Neural cell (in vitro differentiated cells): Measurements from ENCODE around the gene VPS39.

Source experiments
- EZH2 ChIP-seq: fragments of 200-600, 300-800 bp; shearing (Covaris generic), sonication (generic); IDR thresholded peaks from 2 replicates; pipeline ENCODE4 v1.6.1; 2014; ENCODE audit warnings: antibody characterized with exemption, low read length, borderline replicate concordance, mild to moderate bottlenecking; ENCODE audit not compliant: insufficient read depth, poor library complexity, severe bottlenecking
- POLR2AphosphoS5 ChIP-seq: IDR thresholded peaks from 2 replicates; pipeline ENCODE4 v1.6.1; 2012
- RAD21 ChIP-seq: fragments of 450-650 bp; conservative IDR thresholded peaks from 2 replicates; pipeline ENCODE4 v1.6.1; 2014; ENCODE audit warnings: antibody characterized with exemption, mild to moderate bottlenecking, moderate library complexity
- TF ChIP-seq, protein P1 (sequence below): fragments of 450-650 bp; IDR thresholded peaks from 2 replicates; pipeline ENCODE4 v1.5.1; 2014; ENCODE audit warnings: antibody characterized with exemption, mild to moderate bottlenecking, moderate library complexity; ENCODE audit not compliant: poor library complexity, severe bottlenecking

DNA sequence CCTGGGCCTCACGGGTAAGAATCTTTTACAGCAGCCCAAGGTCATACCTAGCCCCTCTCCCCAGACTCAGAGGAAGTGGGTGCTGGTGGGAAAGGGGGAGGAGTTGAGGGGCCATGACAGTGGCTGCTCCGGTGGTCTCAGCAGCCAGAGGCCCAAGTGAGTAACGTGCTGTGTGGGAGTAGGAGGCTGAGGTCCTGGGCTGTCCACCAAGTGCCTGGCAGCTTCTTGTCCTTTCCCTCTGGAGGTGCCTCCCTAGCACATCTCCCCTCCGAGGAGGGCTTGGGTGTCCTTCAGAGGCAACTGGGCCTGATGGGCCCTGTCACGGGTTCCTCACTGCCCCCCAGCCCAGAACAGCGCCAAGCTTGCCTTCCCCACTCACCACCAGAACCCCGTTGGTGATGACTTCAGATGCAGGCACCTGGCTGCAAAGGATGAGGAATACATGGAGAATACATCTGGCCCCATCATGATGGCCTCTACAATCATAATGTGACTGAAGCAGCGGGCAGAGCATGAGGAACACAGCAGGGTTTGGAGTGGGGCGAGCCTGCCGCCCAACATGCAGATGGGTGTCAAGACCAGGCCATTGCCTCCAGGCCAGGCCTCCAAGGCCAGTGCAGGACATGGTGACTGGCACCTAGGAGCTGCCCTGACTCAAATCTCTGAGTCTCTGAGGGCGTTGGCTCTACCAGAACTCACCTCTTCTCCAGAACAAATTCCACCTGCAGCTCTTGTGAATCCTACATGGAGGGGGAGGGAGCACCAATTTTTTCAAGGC is 55.0 kb downstream of the VPS39 start:
- TF ChIP-seq, protein P1, sequence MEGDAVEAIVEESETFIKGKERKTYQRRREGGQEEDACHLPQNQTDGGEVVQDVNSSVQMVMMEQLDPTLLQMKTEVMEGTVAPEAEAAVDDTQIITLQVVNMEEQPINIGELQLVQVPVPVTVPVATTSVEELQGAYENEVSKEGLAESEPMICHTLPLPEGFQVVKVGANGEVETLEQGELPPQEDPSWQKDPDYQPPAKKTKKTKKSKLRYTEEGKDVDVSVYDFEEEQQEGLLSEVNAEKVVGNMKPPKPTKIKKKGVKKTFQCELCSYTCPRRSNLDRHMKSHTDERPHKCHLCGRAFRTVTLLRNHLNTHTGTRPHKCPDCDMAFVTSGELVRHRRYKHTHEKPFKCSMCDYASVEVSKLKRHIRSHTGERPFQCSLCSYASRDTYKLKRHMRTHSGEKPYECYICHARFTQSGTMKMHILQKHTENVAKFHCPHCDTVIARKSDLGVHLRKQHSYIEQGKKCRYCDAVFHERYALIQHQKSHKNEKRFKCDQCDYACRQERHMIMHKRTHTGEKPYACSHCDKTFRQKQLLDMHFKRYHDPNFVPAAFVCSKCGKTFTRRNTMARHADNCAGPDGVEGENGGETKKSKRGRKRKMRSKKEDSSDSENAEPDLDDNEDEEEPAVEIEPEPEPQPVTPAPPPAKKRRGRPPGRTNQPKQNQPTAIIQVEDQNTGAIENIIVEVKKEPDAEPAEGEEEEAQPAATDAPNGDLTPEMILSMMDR, result no peak
- TF ChIP-seq EZH2 (no peak), POLR2AphosphoS5 (no peak), RAD21 (no peak)
